ENCODE results near the gene CWC27. TPM values are rescaled to one million over a fixed set of nuclear protein-coding genes. Genes with fewer than 3 reads are reported as not detected.

The CWC27 gene
- total and polyA plus RNA-seq, 9 of the 15 experiments (the other 6 are each of a cell fraction or from before 2014, with no cell fraction given) = 19.7 to 49.3 (median 38.3) TPM

DNA sequence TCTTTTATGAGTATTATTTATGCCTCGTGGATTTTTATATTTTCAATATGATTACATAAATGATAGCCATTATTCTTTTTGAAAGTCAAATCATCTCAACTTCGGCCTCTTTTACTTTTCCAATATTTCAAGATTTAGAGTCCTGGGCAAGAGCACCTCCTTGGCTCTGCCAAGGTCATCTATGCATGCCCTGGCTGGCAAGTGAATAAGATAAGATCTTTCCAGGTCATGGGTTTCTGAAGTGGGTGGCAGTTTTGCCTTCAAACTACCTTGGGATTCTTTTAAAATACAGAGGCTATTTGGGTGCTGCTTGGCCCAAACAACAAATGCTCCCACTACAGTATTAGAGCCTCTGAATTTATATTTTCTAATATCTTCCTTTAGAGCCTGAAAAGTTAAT lies 95.4 kb downstream of the CWC27 start (continued):
- TF ChIP-seq, protein P1, sequence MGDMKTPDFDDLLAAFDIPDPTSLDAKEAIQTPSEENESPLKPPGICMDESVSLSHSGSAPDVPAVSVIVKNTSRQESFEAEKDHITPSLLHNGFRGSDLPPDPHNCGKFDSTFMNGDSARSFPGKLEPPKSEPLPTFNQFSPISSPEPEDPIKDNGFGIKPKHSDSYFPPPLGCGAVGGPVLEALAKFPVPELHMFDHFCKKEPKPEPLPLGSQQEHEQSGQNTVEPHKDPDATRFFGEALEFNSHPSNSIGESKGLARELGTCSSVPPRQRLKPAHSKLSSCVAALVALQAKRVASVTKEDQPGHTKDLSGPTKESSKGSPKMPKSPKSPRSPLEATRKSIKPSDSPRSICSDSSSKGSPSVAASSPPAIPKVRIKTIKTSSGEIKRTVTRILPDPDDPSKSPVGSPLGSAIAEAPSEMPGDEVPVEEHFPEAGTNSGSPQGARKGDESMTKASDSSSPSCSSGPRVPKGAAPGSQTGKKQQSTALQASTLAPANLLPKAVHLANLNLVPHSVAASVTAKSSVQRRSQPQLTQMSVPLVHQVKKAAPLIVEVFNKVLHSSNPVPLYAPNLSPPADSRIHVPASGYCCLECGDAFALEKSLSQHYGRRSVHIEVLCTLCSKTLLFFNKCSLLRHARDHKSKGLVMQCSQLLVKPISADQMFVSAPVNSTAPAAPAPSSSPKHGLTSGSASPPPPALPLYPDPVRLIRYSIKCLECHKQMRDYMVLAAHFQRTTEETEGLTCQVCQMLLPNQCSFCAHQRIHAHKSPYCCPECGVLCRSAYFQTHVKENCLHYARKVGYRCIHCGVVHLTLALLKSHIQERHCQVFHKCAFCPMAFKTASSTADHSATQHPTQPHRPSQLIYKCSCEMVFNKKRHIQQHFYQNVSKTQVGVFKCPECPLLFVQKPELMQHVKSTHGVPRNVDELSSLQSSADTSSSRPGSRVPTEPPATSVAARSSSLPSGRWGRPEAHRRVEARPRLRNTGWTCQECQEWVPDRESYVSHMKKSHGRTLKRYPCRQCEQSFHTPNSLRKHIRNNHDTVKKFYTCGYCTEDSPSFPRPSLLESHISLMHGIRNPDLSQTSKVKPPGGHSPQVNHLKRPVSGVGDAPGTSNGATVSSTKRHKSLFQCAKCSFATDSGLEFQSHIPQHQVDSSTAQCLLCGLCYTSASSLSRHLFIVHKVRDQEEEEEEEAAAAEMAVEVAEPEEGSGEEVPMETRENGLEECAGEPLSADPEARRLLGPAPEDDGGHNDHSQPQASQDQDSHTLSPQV (IDR thresholded peaks at IDR 0.05) = no peak
- TF ChIP-seq MTA2 (IDR thresholded peaks at IDR 0.05; ENCODE audit: low read depth) (no peak), MAZ (CRISPR knock-in tag; conservative IDR thresholded peaks at IDR 0.05 in 1 of 2, IDR thresholded peaks at IDR 0.05 in 1 of 2) (no peak), BDP1 (IDR thresholded peaks at IDR 0.05; ENCODE audit: insufficient read depth, insufficient read length) (no peak), OTX1 (CRISPR knock-in tag; IDR thresholded peaks at IDR 0.05) (no peak), PRMT5 (CRISPR knock-in tag; IDR thresholded peaks at IDR 0.05) (no peak)
- TF ChIP-seq, protein P2, sequence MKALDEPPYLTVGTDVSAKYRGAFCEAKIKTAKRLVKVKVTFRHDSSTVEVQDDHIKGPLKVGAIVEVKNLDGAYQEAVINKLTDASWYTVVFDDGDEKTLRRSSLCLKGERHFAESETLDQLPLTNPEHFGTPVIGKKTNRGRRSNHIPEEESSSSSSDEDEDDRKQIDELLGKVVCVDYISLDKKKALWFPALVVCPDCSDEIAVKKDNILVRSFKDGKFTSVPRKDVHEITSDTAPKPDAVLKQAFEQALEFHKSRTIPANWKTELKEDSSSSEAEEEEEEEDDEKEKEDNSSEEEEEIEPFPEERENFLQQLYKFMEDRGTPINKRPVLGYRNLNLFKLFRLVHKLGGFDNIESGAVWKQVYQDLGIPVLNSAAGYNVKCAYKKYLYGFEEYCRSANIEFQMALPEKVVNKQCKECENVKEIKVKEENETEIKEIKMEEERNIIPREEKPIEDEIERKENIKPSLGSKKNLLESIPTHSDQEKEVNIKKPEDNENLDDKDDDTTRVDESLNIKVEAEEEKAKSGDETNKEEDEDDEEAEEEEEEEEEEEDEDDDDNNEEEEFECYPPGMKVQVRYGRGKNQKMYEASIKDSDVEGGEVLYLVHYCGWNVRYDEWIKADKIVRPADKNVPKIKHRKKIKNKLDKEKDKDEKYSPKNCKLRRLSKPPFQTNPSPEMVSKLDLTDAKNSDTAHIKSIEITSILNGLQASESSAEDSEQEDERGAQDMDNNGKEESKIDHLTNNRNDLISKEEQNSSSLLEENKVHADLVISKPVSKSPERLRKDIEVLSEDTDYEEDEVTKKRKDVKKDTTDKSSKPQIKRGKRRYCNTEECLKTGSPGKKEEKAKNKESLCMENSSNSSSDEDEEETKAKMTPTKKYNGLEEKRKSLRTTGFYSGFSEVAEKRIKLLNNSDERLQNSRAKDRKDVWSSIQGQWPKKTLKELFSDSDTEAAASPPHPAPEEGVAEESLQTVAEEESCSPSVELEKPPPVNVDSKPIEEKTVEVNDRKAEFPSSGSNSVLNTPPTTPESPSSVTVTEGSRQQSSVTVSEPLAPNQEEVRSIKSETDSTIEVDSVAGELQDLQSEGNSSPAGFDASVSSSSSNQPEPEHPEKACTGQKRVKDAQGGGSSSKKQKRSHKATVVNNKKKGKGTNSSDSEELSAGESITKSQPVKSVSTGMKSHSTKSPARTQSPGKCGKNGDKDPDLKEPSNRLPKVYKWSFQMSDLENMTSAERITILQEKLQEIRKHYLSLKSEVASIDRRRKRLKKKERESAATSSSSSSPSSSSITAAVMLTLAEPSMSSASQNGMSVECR (CRISPR knock-in tag; IDR thresholded peaks at IDR 0.05) = no peak

Measured in K562 (cell line).